Ureter (tissue), 1 donor: ENCODE data around the gene PCBP2. TPM values are rescaled to one million over a fixed set of nuclear protein-coding genes. Genes with fewer than 3 reads are reported as not detected.

ENCODE experiments used
- DNase-seq: peaks from one replicate; pipeline ENCODE4 v3.0.0-alpha.2; 2020; ENCODE audit warnings: low spot score
- total RNA-seq: library from RNA; stranded (reverse); gene quantifications from one replicate; pipeline ENCODE4 v1.2.4, GENCODE V29; 2023
- donor health status: DM: yes; HTN: yes; CAD: no.

The PCBP2 gene
- total RNA-seq, 1 donor from 2014 or later: 675 TPM

GRCh38 chr12:53493610-53494391 is 41.9 kb downstream of the PCBP2 start:
- no peak for DNase-seq

- no peak for DNase-seq
Measured at GRCh38 chr12:53495903-53496751, 44.2 kb downstream of the PCBP2 start.

GRCh38 chr12:53496752-53497032 is 44.8 kb downstream of the PCBP2 start:
- DNase-seq: no peak

- no peak for DNase-seq
Measured at GRCh38 chr12:53497461-53497860, 45.6 kb downstream of the PCBP2 start.

GRCh38 chr12:53498235-53498630 is 46.3 kb downstream of the PCBP2 start:
- DNase-seq: no peak

GRCh38 chr12:53499266-53500141 is 47.6 kb downstream of the PCBP2 start, which contains the start of gene MAP3K12:
Gene MAP3K12 (minus strand): TSS chr12:53499458. CDS start chr12:53487391, 12,067 bp downstream.
- peak; percentile 84 for DNase-seq

GRCh38 chr12:53500142-53500775 is 48.4 kb downstream of the PCBP2 start:
- peak; percentile 81 for DNase-seq

- DNase-seq: peak; percentile 100
Measured at GRCh38 chr12:53500776-53501614, 49.1 kb downstream of the PCBP2 start, which contains the start of gene TARBP2. Gene TARBP2 (plus strand): TSS chr12:53501283. CDS start chr12:53501409, 126 bp downstream.

- no peak for DNase-seq
Measured at GRCh38 chr12:53501615-53502181, 49.8 kb downstream of the PCBP2 start.

- DNase-seq: no peak
Measured at GRCh38 chr12:53502331-53502730, 50.4 kb downstream of the PCBP2 start.

GRCh38 chr12:53502983-53503728 is 51.3 kb downstream of the PCBP2 start:
- DNase-seq: no peak

- no peak for DNase-seq
Measured at GRCh38 chr12:53504004-53504920, 52.4 kb downstream of the PCBP2 start.

GRCh38 chr12:53505086-53505485 is 53.2 kb downstream of the PCBP2 start:
- DNase-seq: no peak

GRCh38 chr12:53505555-53506449 is 53.9 kb downstream of the PCBP2 start:
- DNase-seq: no peak

GRCh38 chr12:53506450-53506785 is 54.5 kb downstream of the PCBP2 start:
- DNase-seq: no peak

- DNase-seq: no peak
Measured at GRCh38 chr12:53506881-53507602, 55.1 kb downstream of the PCBP2 start, which contains the start of gene NPFF. Gene NPFF (minus strand): TSS chr12:53507484. CDS start chr12:53507474, 10 bp downstream.

GRCh38 chr12:53507603-53507885 is 55.6 kb downstream of the PCBP2 start:
- no peak for DNase-seq
